GM10266 (cell line): ENCODE data around the gene PTCHD1.

Source experiments
- DNase-seq: peaks from one replicate; pipeline ENCODE4 v3.0.0; 2012; ENCODE audit errors: extremely low spot score
- TF ChIP-seq, protein P1 (sequence below): IDR thresholded peaks from 2 replicates; pipeline ENCODE4 v1.5.1; 2012; ENCODE audit warnings: mild to moderate bottlenecking, low read depth; ENCODE audit not compliant: control insufficient read depth, insufficient read depth; ENCODE audit errors: missing control alignments

Gene PTCHD1

DNA sequence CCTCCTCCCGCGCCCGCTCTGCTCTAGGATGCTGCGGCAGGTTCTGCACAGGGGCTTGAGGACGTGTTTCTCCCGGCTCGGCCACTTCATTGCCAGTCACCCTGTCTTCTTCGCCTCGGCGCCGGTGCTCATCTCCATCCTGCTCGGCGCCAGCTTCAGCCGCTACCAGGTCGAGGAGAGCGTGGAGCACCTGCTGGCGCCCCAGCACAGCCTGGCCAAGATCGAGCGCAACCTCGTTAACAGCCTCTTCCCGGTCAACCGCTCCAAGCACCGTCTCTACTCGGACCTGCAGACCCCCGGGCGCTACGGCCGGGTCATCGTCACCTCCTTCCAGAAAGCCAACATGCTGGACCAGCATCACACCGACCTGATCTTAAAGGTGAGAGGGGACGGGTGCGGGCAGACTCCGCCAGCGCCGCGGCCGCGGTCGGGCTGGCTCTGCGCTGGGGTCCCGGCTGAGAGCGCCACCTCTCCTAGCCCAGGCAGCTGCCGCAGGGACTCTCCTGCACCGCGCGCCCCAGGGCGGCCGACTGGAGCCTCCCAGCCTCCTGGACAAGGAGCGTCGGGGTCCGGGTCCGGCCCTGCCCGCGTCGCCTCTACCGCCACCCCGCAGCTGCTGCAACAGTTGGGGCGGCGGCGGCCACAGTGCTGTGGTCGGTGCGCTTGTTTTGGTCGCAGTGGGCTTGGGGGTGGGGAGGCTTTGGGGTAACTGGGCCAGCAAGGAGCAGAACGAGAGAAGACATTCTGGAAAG, at the start of gene PTCHD1:
Gene PTCHD1, plus strand, starts transcription at position 2 of the 752 bp plus-strand sequence. Its CDS starts 27 bp downstream, at position 29.
- DNase-seq: no peak
- TF ChIP-seq, protein P1, sequence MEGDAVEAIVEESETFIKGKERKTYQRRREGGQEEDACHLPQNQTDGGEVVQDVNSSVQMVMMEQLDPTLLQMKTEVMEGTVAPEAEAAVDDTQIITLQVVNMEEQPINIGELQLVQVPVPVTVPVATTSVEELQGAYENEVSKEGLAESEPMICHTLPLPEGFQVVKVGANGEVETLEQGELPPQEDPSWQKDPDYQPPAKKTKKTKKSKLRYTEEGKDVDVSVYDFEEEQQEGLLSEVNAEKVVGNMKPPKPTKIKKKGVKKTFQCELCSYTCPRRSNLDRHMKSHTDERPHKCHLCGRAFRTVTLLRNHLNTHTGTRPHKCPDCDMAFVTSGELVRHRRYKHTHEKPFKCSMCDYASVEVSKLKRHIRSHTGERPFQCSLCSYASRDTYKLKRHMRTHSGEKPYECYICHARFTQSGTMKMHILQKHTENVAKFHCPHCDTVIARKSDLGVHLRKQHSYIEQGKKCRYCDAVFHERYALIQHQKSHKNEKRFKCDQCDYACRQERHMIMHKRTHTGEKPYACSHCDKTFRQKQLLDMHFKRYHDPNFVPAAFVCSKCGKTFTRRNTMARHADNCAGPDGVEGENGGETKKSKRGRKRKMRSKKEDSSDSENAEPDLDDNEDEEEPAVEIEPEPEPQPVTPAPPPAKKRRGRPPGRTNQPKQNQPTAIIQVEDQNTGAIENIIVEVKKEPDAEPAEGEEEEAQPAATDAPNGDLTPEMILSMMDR: no peak

DNA sequence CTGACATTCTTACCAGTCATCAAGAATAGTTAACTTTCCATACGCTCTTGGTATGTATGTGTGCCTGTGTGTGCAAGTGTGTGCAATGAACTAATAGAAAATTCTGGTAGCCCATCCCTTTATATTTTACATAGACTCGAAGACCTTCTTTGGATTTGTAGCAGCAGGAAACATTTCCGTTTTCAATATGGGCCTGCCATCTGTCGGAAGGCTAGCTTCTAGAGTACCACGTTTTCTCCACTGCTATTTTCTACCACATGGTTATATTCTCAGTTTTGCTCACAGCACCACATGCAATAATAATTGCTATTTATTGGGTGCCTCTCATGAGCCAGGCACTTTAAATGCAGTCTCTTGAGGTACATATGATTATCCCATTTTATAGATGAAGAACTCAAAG, 47.9 kb upstream of the PTCHD1 start:
- TF ChIP-seq, protein P1: no peak
- no peak for DNase-seq

DNA sequence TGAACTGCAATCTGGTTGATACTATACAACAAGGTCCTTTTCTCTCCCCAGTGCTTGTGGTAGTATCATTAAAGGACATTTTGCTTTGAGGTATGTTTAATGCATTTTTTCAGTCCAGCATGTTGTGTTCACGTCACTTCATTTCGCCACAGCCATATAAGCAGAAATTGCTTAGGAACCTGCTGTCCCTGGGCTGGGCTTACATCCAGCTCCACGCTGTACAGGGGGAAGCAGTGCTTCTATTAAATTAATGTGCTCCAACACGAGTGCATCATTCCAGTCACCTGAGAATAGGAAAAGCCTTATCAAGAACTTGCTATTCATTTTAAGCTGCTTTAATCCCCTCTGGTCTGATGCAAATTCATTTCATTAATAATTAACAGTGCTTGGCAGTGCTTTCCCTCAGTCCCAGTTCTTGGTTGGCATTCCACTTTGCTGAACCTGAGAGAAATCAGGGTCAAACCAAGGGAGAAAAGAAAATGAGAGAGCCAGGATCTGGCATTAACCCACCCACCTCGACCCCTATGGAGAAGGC, 47.4 kb upstream of the PTCHD1 start:
- DNase-seq: no peak
- TF ChIP-seq, protein P1: no peak

DNA sequence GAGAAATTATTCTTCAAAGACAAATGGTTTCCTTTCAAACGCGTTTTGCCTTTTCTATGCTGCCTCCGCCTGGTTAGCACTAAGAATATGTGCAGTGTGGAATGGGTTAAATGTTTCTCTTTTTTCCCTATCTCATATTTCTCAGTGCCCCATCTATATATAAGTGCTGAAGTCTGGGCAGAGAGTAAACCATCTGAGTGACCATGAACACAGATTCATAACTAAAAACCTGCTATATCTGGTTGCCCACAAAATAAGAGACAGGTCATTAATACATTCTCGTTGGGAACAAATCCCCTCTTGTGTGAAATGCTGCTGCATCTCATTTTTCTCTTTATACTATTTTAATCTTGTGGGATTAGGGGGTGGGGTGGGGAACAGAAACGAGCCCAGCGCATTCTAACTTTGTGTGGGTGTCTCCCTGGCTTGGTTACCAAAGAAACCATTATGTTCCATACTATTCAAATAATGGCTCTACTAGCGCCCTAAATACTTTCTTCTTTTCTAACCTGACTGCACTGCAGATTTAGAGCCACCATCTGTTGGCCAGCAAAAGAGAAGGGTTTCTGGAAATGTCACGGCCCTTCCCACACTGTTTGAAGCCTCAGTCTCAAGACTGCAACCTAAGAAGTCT, 42.2 kb upstream of the PTCHD1 start:
- TF ChIP-seq, protein P1: no peak
- DNase-seq: no peak

DNA sequence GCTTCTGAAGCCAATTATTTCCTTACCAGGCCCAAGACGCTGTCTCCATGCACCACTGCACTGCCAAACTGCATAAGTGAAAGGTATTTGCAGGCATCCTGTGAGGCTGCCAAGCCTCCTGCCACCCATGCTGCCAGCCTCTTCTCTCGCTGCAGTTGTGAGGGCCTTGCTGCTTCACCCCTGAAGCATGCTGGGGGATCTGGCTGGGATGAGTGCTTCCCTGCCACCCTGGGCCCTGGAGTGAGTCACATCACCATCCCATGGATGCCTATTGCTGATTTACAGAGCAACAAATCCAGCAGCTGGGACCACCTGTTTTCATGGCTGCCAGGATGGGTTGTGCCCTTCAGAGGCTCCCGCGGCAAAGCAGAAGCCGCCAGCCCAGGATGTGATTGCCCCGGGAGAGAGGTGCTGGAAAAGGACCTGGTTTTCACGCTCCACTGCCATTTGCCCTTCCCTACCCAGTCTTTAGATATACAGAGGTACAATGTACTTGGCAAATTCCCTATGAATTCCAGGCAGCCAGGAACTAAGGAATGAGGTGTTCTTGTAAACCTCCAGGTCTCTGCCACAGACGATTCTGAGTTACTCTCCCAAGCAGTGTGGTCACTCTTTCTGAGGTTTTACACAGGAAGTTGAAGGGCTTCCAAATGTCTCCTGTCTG, 41.5 kb upstream of the PTCHD1 start:
- DNase-seq: no peak
- TF ChIP-seq, protein P1: no peak

DNA sequence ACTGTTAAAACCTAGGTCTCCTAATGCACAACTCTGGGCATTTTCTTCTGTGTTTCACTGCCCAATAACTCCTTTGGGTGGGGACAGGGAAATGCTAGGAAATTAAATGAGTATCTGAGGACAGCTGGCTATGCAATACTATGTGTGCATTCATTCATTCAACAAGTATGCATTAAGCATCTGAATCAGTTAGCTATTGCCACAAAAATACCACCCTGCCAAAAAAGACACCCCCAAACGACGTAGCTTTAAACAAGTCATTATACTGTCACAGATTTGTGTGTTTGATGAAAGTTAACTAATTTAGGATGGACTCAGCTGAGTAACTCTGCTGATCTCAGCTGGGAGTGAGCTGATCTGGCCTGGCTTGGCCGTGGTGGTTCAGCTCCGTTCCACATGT, 29.8 kb upstream of the PTCHD1 start:
- DNase-seq: no peak
- TF ChIP-seq, protein P1: no peak
